ENCODE results near the gene SLC23A3. TPM values are rescaled to one million over a fixed set of nuclear protein-coding genes. Genes with fewer than 3 reads are reported as not detected.

SLC23A3 gene
- total RNA-seq, 1 donor from 2014 or later, result 1.9 TPM

GRCh38 chr2:219133976-219134375 lies 35.9 kb downstream of the SLC23A3 start:
- intact Hi-C loops (cut with micrococcal nuclease), result no loop called here
- Mint-ChIP-seq H3K27ac (no peak overlapping the region), H3K9me3 (no peaks in the 10 kb centered on the region), H3K4me1 (ENCODE audit: low read depth) (no peaks in the 10 kb centered on the region), H3K36me3 (ENCODE audit: low read depth) (no peaks in the 10 kb centered on the region), H3K27me3 (ENCODE audit: insufficient read depth) (no peaks in the 10 kb centered on the region), H3K4me3 (no peak overlapping the region)
- DNase-seq (ENCODE audit: low spot score), result no peak

- no peaks in the 10 kb centered on the region for H3K9me3 Mint-ChIP-seq
- no peaks in the 10 kb centered on the region for H3K36me3 Mint-ChIP-seq (ENCODE audit: low read depth)
- no peak for DNase-seq (ENCODE audit: low spot score)
- H3K4me1 Mint-ChIP-seq (ENCODE audit: low read depth), result no peaks in the 10 kb centered on the region
- H3K27ac Mint-ChIP-seq, result no peak overlapping the region
- H3K27me3 Mint-ChIP-seq (ENCODE audit: insufficient read depth), result no peaks in the 10 kb centered on the region
- intact Hi-C loops (cut with micrococcal nuclease), result no loop called here
- H3K4me3 Mint-ChIP-seq, result no peak overlapping the region
Measured at GRCh38 chr2:219131744-219132143, 38.1 kb downstream of the SLC23A3 start.

- Mint-ChIP-seq H3K36me3 (ENCODE audit: low read depth) (no peaks in the 10 kb centered on the region), H3K27ac (no peak overlapping the region), H3K4me1 (ENCODE audit: low read depth) (no peaks in the 10 kb centered on the region), H3K27me3 (ENCODE audit: insufficient read depth) (no peaks in the 10 kb centered on the region), H3K4me3 (no peak overlapping the region), H3K9me3 (no peaks in the 10 kb centered on the region)
- intact Hi-C loops (cut with micrococcal nuclease), result no loop called here
- DNase-seq (ENCODE audit: low spot score), result no peak
Measured at GRCh38 chr2:219131327-219131726, 38.5 kb downstream of the SLC23A3 start.

- no peak for DNase-seq (ENCODE audit: low spot score)
- Mint-ChIP-seq H3K27ac (no peak overlapping the region), H3K9me3 (no peaks in the 10 kb centered on the region), H3K4me1 (ENCODE audit: low read depth) (peaks cover 10% of the 10 kb centered on the region), H3K36me3 (ENCODE audit: low read depth) (no peaks in the 10 kb centered on the region), H3K4me3 (no peak overlapping the region), H3K27me3 (ENCODE audit: insufficient read depth) (no peaks in the 10 kb centered on the region)
- intact Hi-C loops (cut with micrococcal nuclease), result no loop called here
Measured at GRCh38 chr2:219129589-219129988, 40.2 kb downstream of the SLC23A3 start.

- H3K27me3 Mint-ChIP-seq (ENCODE audit: insufficient read depth), result no peaks in the 10 kb centered on the region
- no peaks in the 10 kb centered on the region for H3K9me3 Mint-ChIP-seq
- intact Hi-C loops (cut with micrococcal nuclease), result no loop called here
- peaks cover 18% of the 10 kb centered on the region for H3K4me1 Mint-ChIP-seq (ENCODE audit: low read depth)
- H3K36me3 Mint-ChIP-seq (ENCODE audit: low read depth), result no peaks in the 10 kb centered on the region
- no peak overlapping the region for H3K27ac Mint-ChIP-seq
- no peak overlapping the region for H3K4me3 Mint-ChIP-seq
- no peak for DNase-seq (ENCODE audit: low spot score)
Measured at GRCh38 chr2:219128396-219128795, 41.4 kb downstream of the SLC23A3 start.

GRCh38 chr2:219127037-219127635 lies 42.7 kb downstream of the SLC23A3 start:
- DNase-seq (ENCODE audit: low spot score), result no peak
- no peak overlapping the region for H3K4me3 Mint-ChIP-seq
- no peaks in the 10 kb centered on the region for H3K36me3 Mint-ChIP-seq (ENCODE audit: low read depth)
- H3K27me3 Mint-ChIP-seq (ENCODE audit: insufficient read depth), result no peaks in the 10 kb centered on the region
- H3K9me3 Mint-ChIP-seq, result no peaks in the 10 kb centered on the region
- H3K27ac Mint-ChIP-seq, result no peak overlapping the region
- intact Hi-C loops (cut with micrococcal nuclease), result no loop called here
- H3K4me1 Mint-ChIP-seq (ENCODE audit: low read depth), result peaks cover 18% of the 10 kb centered on the region

- Mint-ChIP-seq H3K9me3 (no peaks in the 10 kb centered on the region), H3K27me3 (ENCODE audit: insufficient read depth) (no peaks in the 10 kb centered on the region), H3K4me1 (ENCODE audit: low read depth) (peaks cover 18% of the 10 kb centered on the region), H3K36me3 (ENCODE audit: low read depth) (no peaks in the 10 kb centered on the region), H3K27ac (no peak overlapping the region), H3K4me3 (no peak overlapping the region)
- intact Hi-C loops (cut with micrococcal nuclease), result no loop called here
- DNase-seq (ENCODE audit: low spot score), result no peak
Measured at GRCh38 chr2:219126555-219126954, 43.3 kb downstream of the SLC23A3 start.

- DNase-seq (ENCODE audit: low spot score), result no peak
- no peaks in the 10 kb centered on the region for H3K9me3 Mint-ChIP-seq
- no peak overlapping the region for H3K27ac Mint-ChIP-seq
- H3K27me3 Mint-ChIP-seq (ENCODE audit: insufficient read depth), result no peaks in the 10 kb centered on the region
- H3K36me3 Mint-ChIP-seq (ENCODE audit: low read depth), result no peaks in the 10 kb centered on the region
- H3K4me1 Mint-ChIP-seq (ENCODE audit: low read depth), result peaks cover 18% of the 10 kb centered on the region
- H3K4me3 Mint-ChIP-seq, result no peak overlapping the region
- intact Hi-C loops (cut with micrococcal nuclease), result no loop called here
Measured at GRCh38 chr2:219125886-219126270, 44.0 kb downstream of the SLC23A3 start.

GRCh38 chr2:219125225-219125885 lies 44.5 kb downstream of the SLC23A3 start:
- Mint-ChIP-seq H3K27ac (peak overlapping the region; percentile 15), H3K4me3 (no peak overlapping the region), H3K9me3 (no peaks in the 10 kb centered on the region), H3K36me3 (ENCODE audit: low read depth) (no peaks in the 10 kb centered on the region), H3K27me3 (ENCODE audit: insufficient read depth) (no peaks in the 10 kb centered on the region), H3K4me1 (ENCODE audit: low read depth) (peaks cover 18% of the 10 kb centered on the region)
- intact Hi-C loops (cut with micrococcal nuclease), result no loop called here
- DNase-seq (ENCODE audit: low spot score), result no peak

GRCh38 chr2:219124381-219125110 lies 45.3 kb downstream of the SLC23A3 start:
- DNase-seq (ENCODE audit: low spot score), result no peak
- H3K36me3 Mint-ChIP-seq (ENCODE audit: low read depth), result no peaks in the 10 kb centered on the region
- no peak overlapping the region for H3K4me3 Mint-ChIP-seq
- H3K4me1 Mint-ChIP-seq (ENCODE audit: low read depth), result peaks cover 18% of the 10 kb centered on the region
- no peaks in the 10 kb centered on the region for H3K27me3 Mint-ChIP-seq (ENCODE audit: insufficient read depth)
- no peaks in the 10 kb centered on the region for H3K9me3 Mint-ChIP-seq
- intact Hi-C loops (cut with micrococcal nuclease), result no loop called here
- peak overlapping the region; percentile 13 for H3K27ac Mint-ChIP-seq

GRCh38 chr2:219123356-219124135 lies 46.3 kb downstream of the SLC23A3 start:
- Mint-ChIP-seq H3K27me3 (ENCODE audit: insufficient read depth) (no peaks in the 10 kb centered on the region), H3K4me1 (ENCODE audit: low read depth) (peaks cover 18% of the 10 kb centered on the region), H3K36me3 (ENCODE audit: low read depth) (no peaks in the 10 kb centered on the region), H3K4me3 (no peak overlapping the region), H3K27ac (no peak overlapping the region), H3K9me3 (no peaks in the 10 kb centered on the region)
- no peak for DNase-seq (ENCODE audit: low spot score)
- intact Hi-C loops (cut with micrococcal nuclease), result no loop called here

- peaks cover 18% of the 10 kb centered on the region for H3K4me1 Mint-ChIP-seq (ENCODE audit: low read depth)
- H3K36me3 Mint-ChIP-seq (ENCODE audit: low read depth), result no peaks in the 10 kb centered on the region
- DNase-seq (ENCODE audit: low spot score), result no peak
- no peaks in the 10 kb centered on the region for H3K27me3 Mint-ChIP-seq (ENCODE audit: insufficient read depth)
- intact Hi-C loops (cut with micrococcal nuclease), result no loop called here
- H3K4me3 Mint-ChIP-seq, result no peak overlapping the region
- no peaks in the 10 kb centered on the region for H3K9me3 Mint-ChIP-seq
- H3K27ac Mint-ChIP-seq, result no peak overlapping the region
Measured at GRCh38 chr2:219122202-219122980, 47.4 kb downstream of the SLC23A3 start.

All from activated T-helper 1 cell treated with anti-CD3 and anti-CD28 coated beads, Interleukin-12 subunit alpha, Interleukin-12 subunit beta, Interleukin-2, Interleukin-4 antibody, amounts not matched to agents 30 ng/mL and 10 ng/mL and 1 ng/mL, durations not matched to agents 14 hours and 24 hours and 36 hours (primary cell).